HL-60/S4 (cell line): ENCODE data around the gene RWDD4.
"Not testable (repeated sequence)": the region's sequence is repeated elsewhere in the genome, so short reads cannot be mapped to it uniquely, and the experiment has no call there.

Source experiments
- in situ Hi-C: fragments of 300-500 bp; cut with MboI; formaldehyde crosslinking; loops from 2 replicates; pipeline ENCODE4 v1.14.3; 2022; ENCODE audit warnings: low sequenced_read_pairs

The RWDD4 gene

DNA sequence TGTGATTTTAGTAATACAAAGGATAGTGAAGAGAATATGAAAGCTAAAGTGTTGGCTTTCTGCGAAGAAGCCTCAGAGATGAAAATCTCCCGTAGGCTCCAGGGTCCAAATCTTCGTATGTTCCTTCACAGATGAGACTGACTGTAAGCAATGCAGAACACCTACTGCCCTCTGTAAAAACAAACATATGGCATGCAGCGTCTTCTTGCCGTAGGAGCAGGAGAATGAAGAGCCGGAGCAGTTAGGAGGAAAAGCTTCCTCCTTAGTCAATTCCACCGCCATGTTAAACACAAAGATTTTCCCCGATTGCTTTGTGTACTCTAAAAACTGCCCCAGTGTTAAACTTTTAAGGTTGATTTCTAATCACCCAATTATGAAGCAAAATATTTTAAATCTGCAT, 22.5 kb downstream of the RWDD4 start:
- in situ Hi-C loops, result no loop called here

DNA sequence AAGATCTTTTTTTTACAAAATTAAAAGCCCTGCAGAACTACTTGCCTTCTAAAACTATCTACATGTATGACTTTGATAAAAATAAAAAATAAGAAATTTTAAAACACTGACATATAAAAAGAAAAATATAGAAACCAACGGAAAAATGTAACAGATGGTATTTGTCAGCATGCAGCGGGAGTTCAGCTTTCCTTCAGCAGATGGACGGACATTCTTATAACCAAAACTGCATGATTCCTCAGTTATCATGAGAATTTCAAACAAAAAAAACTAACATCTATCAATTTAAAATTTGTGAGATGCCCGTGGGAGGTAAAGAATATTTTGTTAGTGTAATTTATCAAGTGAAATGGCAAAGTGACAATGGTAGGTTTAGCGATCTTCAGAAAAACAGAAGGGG, 23.2 kb downstream of the RWDD4 start:
- in situ Hi-C loops, result no loop called here

DNA sequence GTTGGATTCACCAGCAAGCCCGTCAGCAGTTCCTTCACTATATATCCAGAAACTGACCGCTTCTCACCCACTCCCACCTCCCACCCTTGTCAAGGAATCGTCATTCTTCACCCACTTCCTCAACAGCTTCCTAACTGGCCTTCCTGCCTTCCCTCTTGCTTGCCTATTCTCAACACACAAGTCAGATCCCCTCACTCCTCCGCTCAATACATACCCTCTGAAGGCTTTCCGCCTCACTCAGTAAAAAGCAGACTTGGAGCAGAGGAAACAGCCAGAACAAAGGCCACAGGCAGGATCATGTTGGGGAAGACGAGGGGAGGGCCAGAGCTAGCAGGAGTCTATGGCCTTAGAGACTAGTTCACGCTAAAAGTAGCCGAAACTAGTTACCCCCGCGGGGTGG, 23.7 kb downstream of the RWDD4 start:
- in situ Hi-C loops, result no loop called here

- in situ Hi-C loops, result no loop called here
These were observed 25.2 kb downstream of the RWDD4 start for GRCh38 chr4:183633476-183634400.

DNA sequence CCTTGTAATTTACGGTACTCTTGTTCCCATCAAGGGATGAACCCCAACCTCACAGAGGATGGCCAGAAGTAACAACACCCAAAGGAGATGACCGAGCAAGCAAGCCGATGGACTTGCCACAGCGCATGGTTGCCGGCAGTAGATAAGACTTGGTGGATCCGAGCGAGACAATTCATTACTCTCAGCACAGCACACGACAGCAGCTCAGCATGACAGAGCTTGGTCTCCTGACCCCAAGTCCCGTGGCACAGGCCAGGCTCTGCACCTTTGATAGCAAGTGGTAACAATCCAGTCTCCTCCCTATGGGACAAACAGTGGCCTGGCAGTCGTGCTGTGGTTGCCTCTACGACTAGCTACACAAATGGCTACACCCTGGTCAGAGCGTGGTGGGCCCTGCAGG, 26.3 kb downstream of the RWDD4 start:
- in situ Hi-C loops, result no loop called here

DNA sequence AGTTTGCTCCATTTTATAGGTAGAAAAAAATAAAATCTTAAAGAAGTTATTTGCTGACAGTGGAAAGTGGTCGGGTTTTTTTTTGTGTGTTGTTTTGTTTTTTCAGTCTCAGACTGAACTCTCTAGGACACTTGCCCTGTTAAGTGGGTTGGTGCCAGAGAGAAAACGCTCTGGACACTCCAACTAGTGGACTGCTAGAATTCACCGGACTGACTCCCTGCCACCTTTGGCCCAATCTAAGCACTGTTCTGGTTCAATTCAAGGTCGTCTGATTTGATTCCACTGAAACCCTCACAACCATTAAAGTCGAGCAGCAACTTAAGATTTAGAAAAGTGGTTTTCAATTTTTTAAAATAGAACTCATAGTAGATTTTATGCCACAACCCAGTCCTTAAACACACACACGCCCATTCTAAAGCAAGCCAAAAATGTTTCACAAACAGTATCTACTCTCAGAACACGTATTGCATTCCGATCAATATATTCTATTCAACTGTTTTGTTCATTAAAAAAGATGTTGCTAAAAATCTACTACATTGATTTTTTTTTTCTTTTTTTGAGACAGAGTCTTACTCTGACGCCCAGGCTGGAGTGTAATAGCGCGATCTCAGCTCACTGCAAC, 27.3 kb downstream of the RWDD4 start:
- in situ Hi-C loops, result no loop called here

- in situ Hi-C loops, result no loop called here
These were observed 30.9 kb downstream of the RWDD4 start for GRCh38 chr4:183627979-183628588.

DNA sequence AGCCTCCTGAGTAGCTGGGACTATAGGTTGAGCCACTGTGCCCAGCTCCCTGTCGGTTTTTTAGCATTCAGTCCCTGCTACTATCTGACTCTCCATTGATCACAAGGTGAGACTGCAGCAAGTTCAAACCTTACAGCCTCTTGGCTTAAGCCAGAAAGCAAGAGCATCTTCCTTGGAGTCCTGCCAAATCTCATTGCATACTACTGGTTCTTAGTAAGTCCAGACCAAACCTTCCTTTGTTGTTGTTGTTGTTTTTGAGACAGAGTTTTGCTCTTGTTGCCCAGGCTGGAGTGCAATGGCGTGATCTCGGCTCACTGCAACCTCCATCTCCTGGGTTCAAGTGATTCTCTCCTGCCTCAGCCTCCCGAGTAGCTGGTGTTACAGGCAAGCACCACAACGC, 31.7 kb downstream of the RWDD4 start:
- in situ Hi-C loops, result not testable (repeated sequence)

- in situ Hi-C loops, result no loop called here
These were observed 32.8 kb downstream of the RWDD4 start for GRCh38 chr4:183626168-183626567.

- in situ Hi-C loops, result no loop called here
These were observed 34.4 kb downstream of the RWDD4 start for GRCh38 chr4:183624548-183624947.

- in situ Hi-C loops, result no loop called here
These were observed 37.1 kb downstream of the RWDD4 start for GRCh38 chr4:183621875-183622274.

GRCh38 chr4:183620421-183620820, 38.6 kb downstream of the RWDD4 start:
- in situ Hi-C loops, result no loop called here

DNA sequence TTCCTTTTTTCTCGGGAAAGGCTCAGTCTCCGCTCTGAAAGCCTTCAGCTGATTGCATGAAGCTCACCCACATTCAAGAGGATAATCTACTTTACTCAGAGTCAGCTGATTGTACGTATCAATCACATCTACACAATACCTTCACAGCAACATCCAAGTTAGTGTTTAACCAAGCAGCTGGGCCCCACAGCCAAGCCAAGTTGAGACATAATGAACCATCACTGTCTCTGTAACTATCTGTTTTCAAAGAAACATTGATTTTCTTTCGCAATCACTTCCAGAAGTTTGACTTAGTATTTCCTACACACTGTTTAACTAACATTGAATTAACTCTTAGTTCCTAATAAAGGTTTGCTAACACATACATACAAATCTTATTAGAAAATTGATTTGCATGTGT, 40.3 kb downstream of the RWDD4 start:
- in situ Hi-C loops, result no loop called here

- in situ Hi-C loops, result no loop called here
These were observed 41.9 kb downstream of the RWDD4 start for GRCh38 chr4:183617075-183617474.

DNA sequence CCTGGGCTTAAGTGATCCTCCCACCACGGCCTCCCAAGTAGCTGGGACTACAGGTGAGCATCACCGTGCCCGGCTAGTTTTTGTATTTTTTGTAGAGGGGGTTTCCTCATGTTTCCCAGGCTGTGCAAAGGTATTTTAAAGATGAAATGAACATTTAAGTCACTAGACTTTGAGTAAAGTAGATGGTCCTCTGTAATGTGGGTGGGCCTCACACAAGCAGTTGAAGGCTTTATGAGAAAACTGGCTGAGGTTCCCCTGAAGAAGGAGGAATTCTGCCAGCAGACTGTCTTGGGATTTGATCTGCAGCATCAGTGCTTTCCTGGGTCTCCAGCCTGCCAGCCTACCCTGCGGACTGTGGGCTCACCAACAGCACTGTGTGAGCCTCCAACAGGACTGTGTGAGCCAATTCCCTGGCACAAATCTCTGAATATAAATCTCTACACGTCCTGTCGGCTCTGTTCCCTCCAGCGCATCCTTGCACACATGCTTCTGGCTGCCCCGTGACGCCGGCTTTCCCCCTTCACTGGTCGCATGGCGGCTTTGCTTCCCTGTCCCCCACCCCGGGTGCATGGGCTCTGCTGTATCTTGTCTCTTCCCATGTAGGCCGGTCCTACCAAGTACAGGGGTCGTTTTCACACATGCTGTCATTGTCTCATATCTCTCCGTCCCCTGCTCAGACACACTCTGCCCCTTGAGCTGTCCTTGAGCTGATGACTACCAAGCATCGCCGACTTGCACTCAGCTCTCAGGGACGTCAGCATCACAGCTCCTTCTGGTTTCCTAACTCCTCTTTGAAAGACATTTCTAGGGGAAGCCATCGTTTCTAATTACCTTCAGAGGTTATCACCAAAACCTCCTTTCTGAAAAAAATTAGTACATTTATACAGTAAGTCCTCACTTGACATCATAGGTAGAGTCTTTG, 46.4 kb downstream of the RWDD4 start:
- in situ Hi-C loops, result no loop called here

- in situ Hi-C loops, result no loop called here
These were observed 47.7 kb downstream of the RWDD4 start for GRCh38 chr4:183611210-183611830.

- in situ Hi-C loops, result no loop called here
These were observed 48.4 kb downstream of the RWDD4 start for GRCh38 chr4:183610613-183611012.

- in situ Hi-C loops, result no loop called here
These were observed 49.0 kb downstream of the RWDD4 start for GRCh38 chr4:183610033-183610432.

DNA sequence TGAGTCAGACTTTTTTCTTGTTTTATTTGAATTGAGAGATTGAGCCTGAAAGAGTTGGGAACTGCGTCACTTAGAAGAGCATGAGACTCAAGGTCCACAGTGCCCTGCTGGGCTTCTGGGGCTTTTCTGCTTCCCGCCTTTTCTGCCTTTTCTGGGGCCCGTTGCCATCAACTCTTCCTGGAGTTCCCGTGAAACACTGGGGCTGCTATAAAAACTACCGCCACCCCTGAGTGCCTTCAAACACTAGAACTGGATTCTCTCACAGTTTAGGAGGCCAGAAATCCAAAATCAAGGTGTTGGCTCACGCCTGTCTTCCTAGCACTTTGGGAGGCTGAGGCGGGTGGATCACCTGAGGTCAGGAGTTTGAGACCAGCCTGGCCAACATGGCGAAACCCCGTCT, 49.8 kb downstream of the RWDD4 start:
- in situ Hi-C loops, result no loop called here

- in situ Hi-C loops, result no loop called here
These were observed 51.1 kb downstream of the RWDD4 start for GRCh38 chr4:183607894-183608293.
